Heart right ventricle (tissue), 16 donors: ENCODE data around the gene WDR33. TPM values are rescaled to one million over a fixed set of nuclear protein-coding genes. Genes with fewer than 3 reads are reported as not detected.

Experiments
- ATAC-seq, 8 donors: fragments of 200-7000 bp; cut with Tn5 transposase; one replicate each; pipeline ENCODE4 v1.9.1; 2020; ENCODE audit warnings: mild to moderate bottlenecking in 8 of 8, moderate library complexity in 8 of 8, moderate number of reproducible peaks in 1 of 8
- DNase-seq, 2 donors: peaks; one replicate each; pipeline ENCODE4 v3.0.0-alpha.2; 2020
- H3K27ac ChIP-seq, 10 donors: fragments of 200-600 bp; sonication (generic) in 2 of 10; one replicate each; pipeline versions ENCODE4 v1.5.0 to v1.8.0; 2020 to 2022; ENCODE audit warnings: mild to moderate bottlenecking in 3 of 10
- H3K27me3 ChIP-seq, 7 donors: fragments of 200-600 bp; one replicate each; pipeline ENCODE4 v1.8.0; 2021 to 2022; ENCODE audit warnings: mild to moderate bottlenecking in 2 of 7
- H3K36me3 ChIP-seq, 9 donors: fragments of 200-600 bp; sonication (generic) in 1 of 9; one replicate each; pipeline versions ENCODE4 v1.5.0 to v1.8.0; 2020 to 2022; ENCODE audit warnings: mild to moderate bottlenecking in 2 of 9
- H3K4me1 ChIP-seq, 9 donors: fragments of 200-600 bp; sonication (generic) in 1 of 9; one replicate each; pipeline versions ENCODE4 v1.5.0 to v1.8.0; 2020 to 2022; ENCODE audit warnings: mild to moderate bottlenecking in 4 of 9
- H3K4me3 ChIP-seq, 10 donors: fragments of 200-600 bp; sonication (generic) in 2 of 10; one replicate each; pipeline versions ENCODE4 v1.5.0 to v1.8.0; 2020 to 2022; ENCODE audit warnings: mild to moderate bottlenecking in 7 of 10, moderate library complexity in 2 of 10
- H3K9me3 ChIP-seq, 11 donors: fragments of 200-600 bp in 10 of 11; sonication (generic) in 2 of 11; one replicate each; pipeline versions ENCODE4 v1.5.0 to v1.8.0; 2013 to 2022; ENCODE audit warnings: mild to moderate bottlenecking in 2 of 11, control low read depth in 1 of 11, moderate library complexity in 1 of 11
- CTCF ChIP-seq, 9 donors: fragments of 200-600 bp; sonication (generic) in 2 of 9; IDR thresholded peaks; one replicate each; pipeline versions ENCODE4 v1.5.0 to v1.8.0; 2021 to 2022; ENCODE audit warnings: antibody characterized with exemption in 9 of 9, mild to moderate bottlenecking in 5 of 9, moderate library complexity in 1 of 9
- WGBS, 2 donors: extraction: QIAGEN DNeasy Blood & Tissue Kit; methylation state at CpG; one replicate each; pipeline ENCODE4 v1.1.7; 2013; ENCODE audit warnings: inconsistent platforms in 1 of 2; 5-methylcytosine and 5-hydroxymethylcytosine counted together
- intact Hi-C, 10 donors: fragments of 100-400 bp; cut with DNase I; formaldehyde crosslinking; loops; one replicate each; pipeline versions ENCODE4 v1.11.1 to v1.14.2; 2022
- polyA plus RNA-seq, 2 donors: library from polyadenylated mRNA; stranded (reverse); fragments of 200-250 nt; gene quantifications; one replicate each; pipeline ENCODE4 v1.2.3, GENCODE V29; 2013
- total RNA-seq, 10 donors: library from RNA; stranded (reverse); fragmentation: NEBNext Ultra II Directional in 3 of 10; extraction: Animal tissue kit (Norgen Biotek cat#: 25700) in 3 of 10; gene quantifications; one replicate each; pipeline versions ENCODE4 v1.2.1 to v1.2.4, GENCODE V29; 2021 to 2023
- donor health status: Arrhythmogenic right ventricular cardiomyopathy.
- donor health status: ischemic (EF 13 %, LVEDD 7.1; RV severe dilation, severe dysfunction).
- donor health status: healthy with polysubstance abuse.
- donor health status: DM: no; HTN: yes; CAD: no.
- donor health status: DM: no; HTN: no; CAD: no.
- donor health status: ischemic (EF 25% LVEDD 6.9; RV normal size, moderate dysfunction).
- donor health status: ischemic (EF 25% LVEDD 5.7; RV mildly dilated, moderate dysfunction).
- donor health status: healthy.
- donor health status: DM: yes; HTN: yes; CAD: no.
- donor health status: Ischemic cardiomyopathy.
- donor health status: ischemic (EF 35%, LVEDD 5.7; RV mildly dilated, moderate dysfunction).
- donor health status: nonischemic (EF 11% LVEDD 7.7; RV severe dilation, severe dysfunction).
- donor health status: DM: yes; HTN: yes; CAD: no.
- donor health status: PGD.
- donor health status: ischemic (EF 29% LVEDD 5.4; RV normal size, mild dysfunction).
- donor health status: nonischemic (EF 23%, LVEDD 6.1; RV moderate dilation, normal function).

Gene WDR33
- total and polyA plus RNA-seq, 12 donors = 10.5 to 47.6 (median 42.1) TPM

- Histone ChIP-seq H3K27me3 (peaks cover 0 to 35% (median 0%) of the 10 kb centered on the region in 7 donors), H3K9me3 (peaks cover 0 to 9% (median 0%) of the 10 kb centered on the region in 11 donors), H3K36me3 (peaks cover 0 to 13% (median 0%) of the 10 kb centered on the region in 9 donors), H3K4me1 (peaks cover 58 to 97% (median 86%) of the 10 kb centered on the region in 9 donors), H3K4me3 (peak overlapping the region in 9 of 10 donors; percentile 28 to 55 (median 40)), H3K27ac (peak overlapping the region; percentile 7 to 96 (median 88))
- intact Hi-C loops = no loop called here
- DNase-seq (no peak), ATAC-seq (no peak)
- TF ChIP-seq CTCF (IDR thresholded peaks at IDR 0.05) = no peak
- WGBS, 2 donors = 36 to 43% methylated on average over 6 of the region's 6 CpGs
These were observed 147.4 kb downstream of the WDR33 start for GRCh38 chr2:127663566-127664064.

GRCh38 chr2:127662937-127663565, 147.9 kb downstream of the WDR33 start:
- Histone ChIP-seq H3K4me3 (peak overlapping the region in 8 of 10 donors; percentile 28 to 55 (median 42)), H3K27ac (peak overlapping the region; percentile 7 to 96 (median 88)), H3K9me3 (peaks cover 0 to 4% (median 0%) of the 10 kb centered on the region in 11 donors), H3K27me3 (peaks cover 0 to 35% (median 0%) of the 10 kb centered on the region in 7 donors), H3K4me1 (peaks cover 62 to 97% (median 87%) of the 10 kb centered on the region in 9 donors), H3K36me3 (peaks cover 0 to 18% (median 0%) of the 10 kb centered on the region in 9 donors)
- intact Hi-C loops = no loop called here
- ATAC-seq (peak in 4 of 8 donors; percentile 6 to 19 (median 8)), DNase-seq (peak in 1 of 2 donors; percentile 18)
- WGBS, 2 donors = 39 to 41% methylated on average over 9 of the region's 9 CpGs
- TF ChIP-seq CTCF (IDR thresholded peaks at IDR 0.05) = no peak

GRCh38 chr2:127661949-127662510, 148.9 kb downstream of the WDR33 start:
- 19 to 20% methylated on average over 9 of the region's 9 CpGs for WGBS, 2 donors
- ATAC-seq (peak; percentile 14 to 58 (median 26)), DNase-seq (peak in 1 of 2 donors; percentile 59)
- TF ChIP-seq CTCF (IDR thresholded peaks at IDR 0.05) = peak in 5 of 9 donors; percentile 18 to 43 (median 32)
- H3K4me1 ChIP-seq = peaks cover 70 to 97% (median 92%) of the 10 kb centered on the region in 9 donors
- H3K27me3 ChIP-seq = peaks cover 0 to 35% (median 0%) of the 10 kb centered on the region in 7 donors
- H3K27ac ChIP-seq = peak overlapping the region; percentile 56 to 95 (median 84)
- no peaks in the 10 kb centered on the region for H3K9me3 ChIP-seq
- intact Hi-C loops = no loop called here
- H3K4me3 ChIP-seq = peak overlapping the region in 2 of 10 donors; percentile 12 to 15
- peaks cover 0 to 28% (median 2%) of the 10 kb centered on the region in 9 donors for H3K36me3 ChIP-seq

GRCh38 chr2:127661072-127661649, 149.8 kb downstream of the WDR33 start:
- Histone ChIP-seq H3K4me3 (peak overlapping the region in 1 of 10 donors; percentile 15), H3K9me3 (no peaks in the 10 kb centered on the region), H3K27ac (peak overlapping the region; percentile 56 to 95 (median 84)), H3K27me3 (peaks cover 0 to 34% (median 0%) of the 10 kb centered on the region in 7 donors), H3K4me1 (peaks cover 78 to 97% (median 92%) of the 10 kb centered on the region in 9 donors), H3K36me3 (peaks cover 0 to 35% (median 5%) of the 10 kb centered on the region in 9 donors)
- intact Hi-C loops = no loop called here
- ATAC-seq = no peak
- peak in 1 of 2 donors; percentile 13 for DNase-seq
- TF ChIP-seq CTCF (IDR thresholded peaks at IDR 0.05) = no peak
- WGBS, 2 donors = 41 to 52% methylated on average over 14 of the region's 14 CpGs
